GM19372 (cell line): ENCODE results near the gene BABAM2.

ENCODE experiments used
- ATAC-seq: cut with Tn5 transposase; IDR thresholded peaks from one replicate; pipeline ENCODE4 v1.9.1; 2021; ENCODE audit warnings: mild to moderate bottlenecking, low read depth, moderate library complexity; ENCODE audit not compliant: unreplicated experiment

The BABAM2 gene

GRCh38 chr2:27906074-27906473 lies 15.5 kb downstream of the BABAM2 start:
- no peak for ATAC-seq

DNA sequence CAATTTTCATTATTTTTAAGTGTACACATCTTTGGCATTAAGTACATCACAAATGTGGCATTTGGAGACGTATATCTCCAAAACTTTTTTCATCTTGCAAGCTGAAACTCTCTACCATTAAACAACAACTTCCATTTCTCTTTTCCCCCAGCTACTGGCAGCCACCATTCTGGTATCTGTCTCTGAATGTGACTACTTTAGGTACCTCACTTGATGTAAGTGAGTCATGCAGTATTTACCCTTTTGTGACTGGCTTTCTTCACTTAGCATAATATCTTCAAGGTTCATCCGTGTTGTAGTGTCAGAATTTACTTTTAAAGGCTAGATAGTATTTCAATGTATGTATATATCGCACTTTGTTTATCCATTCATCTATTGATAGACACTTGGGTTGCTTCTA lies 17.0 kb downstream of the BABAM2 start:
- ATAC-seq, result no peak

DNA sequence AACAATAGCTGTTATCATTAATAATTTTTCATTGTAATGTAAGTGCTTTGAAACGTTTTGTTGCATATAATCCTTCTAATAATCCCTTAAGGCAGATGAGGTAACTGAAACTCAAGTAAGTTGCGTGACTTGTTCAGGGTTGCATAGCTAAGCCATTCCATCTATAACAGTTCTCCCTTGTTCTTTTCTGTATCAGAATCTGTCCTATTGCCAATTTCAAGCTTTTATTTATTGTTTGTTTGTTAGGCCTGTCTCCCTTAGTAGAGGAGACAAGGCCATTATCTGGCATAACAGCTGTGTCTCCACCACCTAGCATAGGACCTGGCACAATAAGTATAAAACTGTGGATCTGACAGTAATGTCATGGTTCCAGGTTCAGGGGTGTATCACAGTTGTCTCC lies 19.4 kb downstream of the BABAM2 start:
- ATAC-seq, result no peak

GRCh38 chr2:27911458-27912210 lies 21.1 kb downstream of the BABAM2 start:
- no peak for ATAC-seq

- ATAC-seq, result no peak
Observed at GRCh38 chr2:27912512-27912911, 22.0 kb downstream of the BABAM2 start.

DNA sequence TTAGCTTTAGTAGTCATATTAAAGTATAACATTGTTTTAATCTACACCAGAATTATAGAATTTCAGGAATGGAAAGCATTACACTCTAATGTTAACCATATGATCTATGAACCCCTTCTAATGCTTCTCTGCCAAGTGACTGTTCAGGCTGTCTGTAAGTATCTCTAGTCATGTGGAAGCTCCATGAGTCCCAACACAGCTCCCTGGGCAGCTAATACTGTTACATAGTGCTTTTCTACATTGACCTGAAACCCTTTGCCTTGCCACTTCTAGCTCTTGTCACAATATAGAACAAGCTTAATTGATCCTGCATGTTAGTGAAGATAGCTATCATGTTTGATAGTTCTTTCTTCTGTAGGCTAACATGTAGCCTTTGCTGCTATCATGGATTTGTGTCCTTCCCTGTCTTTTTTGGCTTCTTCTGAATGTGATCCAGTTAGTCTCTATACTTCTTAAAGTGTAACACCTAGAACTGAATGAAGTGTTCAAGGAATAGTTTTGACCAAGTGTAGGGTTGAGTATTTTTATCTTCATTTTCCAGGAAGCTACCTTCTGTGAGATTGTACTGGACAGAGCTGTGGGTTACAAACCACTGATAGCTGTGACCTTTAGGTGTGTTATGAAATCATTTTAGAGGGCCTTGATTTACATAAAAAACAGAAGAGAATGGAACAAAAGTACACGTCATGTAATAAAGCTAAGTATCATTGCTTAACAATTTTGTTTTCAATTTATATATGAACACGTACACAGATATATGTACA lies 23.7 kb downstream of the BABAM2 start:
- ATAC-seq, result no peak

DNA sequence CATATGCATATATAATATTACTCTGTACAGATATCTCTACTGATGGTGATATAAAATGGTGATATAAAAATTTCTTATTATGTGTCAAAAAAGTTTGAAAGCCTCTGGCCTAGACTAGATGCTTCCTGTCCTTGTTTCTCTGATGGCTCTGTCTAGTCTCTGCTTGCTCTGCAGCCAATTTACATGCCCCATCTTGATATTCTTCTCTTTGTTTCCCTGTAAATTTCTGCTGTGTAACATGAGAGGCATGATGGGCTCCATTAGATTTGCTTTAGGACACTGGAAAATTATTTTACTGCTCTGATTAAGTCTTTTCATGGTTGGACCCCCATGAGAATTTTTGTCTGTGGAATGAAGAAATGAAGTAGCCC lies 24.3 kb downstream of the BABAM2 start:
- no peak for ATAC-seq

DNA sequence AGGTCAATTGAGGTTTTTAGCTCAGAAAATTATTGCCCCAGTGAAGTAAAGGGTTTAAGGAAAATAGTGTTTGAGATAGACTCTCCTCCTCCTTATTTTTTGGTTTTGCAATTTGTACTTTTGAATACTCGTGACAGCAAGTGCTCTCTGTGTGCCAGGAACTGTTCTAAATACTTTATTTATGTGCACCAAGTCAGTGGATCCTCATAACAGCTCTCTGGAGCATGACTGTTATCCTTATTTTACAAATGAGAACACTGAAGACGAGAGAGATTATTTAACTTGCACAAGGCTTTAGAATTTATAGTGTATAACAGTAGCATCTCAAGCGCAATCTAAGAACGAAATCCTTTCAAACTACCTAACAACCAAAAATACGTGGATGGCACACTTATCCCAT lies 24.7 kb downstream of the BABAM2 start:
- no peak for ATAC-seq

DNA sequence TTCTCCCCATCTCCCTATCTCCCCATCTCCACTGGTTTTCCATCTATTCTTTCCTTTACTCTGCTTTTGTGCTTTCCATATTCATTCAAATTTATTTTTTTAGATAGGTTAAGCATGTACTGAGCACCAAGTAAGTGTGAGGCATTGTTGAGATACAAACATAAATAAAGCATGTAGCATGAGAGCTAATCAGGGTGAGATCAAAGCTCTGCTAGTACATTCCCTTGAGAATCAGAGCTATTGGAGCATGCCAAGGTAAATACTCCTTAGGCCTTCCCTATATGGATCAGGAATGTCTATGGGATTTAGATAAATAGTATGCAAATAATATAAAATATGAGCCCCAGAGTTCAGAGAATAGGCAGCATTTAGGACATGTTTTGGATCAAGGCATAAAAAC lies 25.3 kb downstream of the BABAM2 start:
- ATAC-seq, result no peak

GRCh38 chr2:27916293-27916995 lies 25.9 kb downstream of the BABAM2 start:
- no peak for ATAC-seq

DNA sequence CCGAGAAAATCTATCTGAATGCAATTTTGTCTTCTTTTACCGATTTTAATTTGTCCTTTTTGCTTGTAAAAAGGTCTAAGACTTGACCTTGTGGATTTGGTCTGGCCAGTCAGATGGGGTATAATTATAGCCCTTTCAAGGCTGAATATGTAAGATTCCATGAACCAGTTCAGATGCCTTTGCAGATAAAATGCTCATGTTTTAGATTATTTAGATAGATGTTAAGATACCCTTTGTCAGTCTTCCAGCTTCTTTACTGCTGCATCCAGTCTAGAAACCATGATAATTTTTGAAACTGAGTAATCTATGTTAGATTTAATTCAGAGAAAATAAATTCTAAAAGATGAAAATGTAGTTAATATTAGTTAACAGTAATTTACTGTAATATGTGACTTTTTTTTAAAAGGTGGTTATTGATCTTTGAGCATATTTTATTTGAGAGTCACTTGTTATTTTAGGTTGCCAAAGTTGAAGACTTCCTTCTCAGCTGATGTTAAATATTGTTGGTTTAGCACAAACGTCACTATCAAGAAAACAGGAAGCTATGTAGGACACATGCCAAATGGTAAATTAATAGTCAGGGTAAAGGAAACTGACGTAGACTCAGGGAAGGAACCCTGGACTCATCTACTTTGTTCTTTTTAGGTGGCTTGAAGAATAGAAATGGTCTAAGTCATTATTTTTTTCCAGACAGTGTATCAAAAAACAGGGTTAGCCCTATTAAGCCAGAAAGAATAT lies 29.8 kb downstream of the BABAM2 start:
- no peak for ATAC-seq

- ATAC-seq, result no peak
Observed at GRCh38 chr2:27921424-27921823, 30.9 kb downstream of the BABAM2 start.

GRCh38 chr2:27921880-27922547 lies 31.5 kb downstream of the BABAM2 start:
- no peak for ATAC-seq

DNA sequence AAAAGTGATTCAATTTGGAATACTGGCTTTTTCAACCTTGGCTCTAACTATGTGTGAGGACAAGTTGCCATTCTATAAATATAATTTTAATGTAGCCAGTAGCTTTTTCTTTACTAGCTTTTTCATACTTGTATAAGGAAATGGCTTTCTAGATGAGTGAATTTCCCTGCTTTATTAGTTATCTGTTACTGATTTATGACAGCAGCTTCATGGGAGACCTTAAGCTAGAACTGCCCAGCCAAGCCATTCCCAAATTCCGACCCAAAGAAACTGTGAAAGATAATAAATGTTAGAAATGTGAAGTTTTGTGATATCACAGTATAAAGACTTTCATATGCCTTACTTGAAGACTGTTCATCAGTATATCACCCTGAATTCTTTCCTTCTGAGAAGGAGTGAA lies 32.3 kb downstream of the BABAM2 start:
- no peak for ATAC-seq

- ATAC-seq, result no peak
Observed at GRCh38 chr2:27925766-27926472, 35.4 kb downstream of the BABAM2 start.

DNA sequence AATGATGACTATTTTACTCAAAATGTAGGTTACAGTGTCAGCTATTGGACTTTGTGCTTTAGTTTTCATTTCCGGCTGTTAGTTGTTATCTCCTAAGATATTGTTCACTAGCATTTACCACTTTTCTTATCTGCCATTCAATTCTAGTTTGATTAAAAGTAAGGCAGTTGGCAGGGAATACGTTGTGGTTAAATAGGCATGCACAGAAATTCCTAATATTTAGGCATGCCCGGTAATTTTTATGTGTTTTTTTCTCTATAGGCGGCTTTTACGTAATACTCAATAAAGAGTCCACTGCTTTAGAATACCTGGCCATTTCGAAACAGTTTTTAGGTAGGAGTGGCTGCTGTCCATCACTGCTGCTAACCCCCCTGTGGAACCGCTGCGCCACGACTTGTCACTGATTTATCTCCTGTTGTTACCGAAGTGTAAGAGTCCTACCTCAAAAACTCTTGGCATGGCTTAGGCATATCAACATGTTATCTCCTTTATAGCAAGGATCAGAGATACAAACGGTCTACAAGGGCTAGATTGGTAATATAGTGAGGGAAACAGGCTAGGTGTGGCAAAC lies 39.5 kb downstream of the BABAM2 start:
- no peak for ATAC-seq

- no peak for ATAC-seq
Observed at GRCh38 chr2:27931361-27931950, 40.9 kb downstream of the BABAM2 start.

- ATAC-seq, result no peak
Observed at GRCh38 chr2:27932396-27932795, 41.9 kb downstream of the BABAM2 start.

DNA sequence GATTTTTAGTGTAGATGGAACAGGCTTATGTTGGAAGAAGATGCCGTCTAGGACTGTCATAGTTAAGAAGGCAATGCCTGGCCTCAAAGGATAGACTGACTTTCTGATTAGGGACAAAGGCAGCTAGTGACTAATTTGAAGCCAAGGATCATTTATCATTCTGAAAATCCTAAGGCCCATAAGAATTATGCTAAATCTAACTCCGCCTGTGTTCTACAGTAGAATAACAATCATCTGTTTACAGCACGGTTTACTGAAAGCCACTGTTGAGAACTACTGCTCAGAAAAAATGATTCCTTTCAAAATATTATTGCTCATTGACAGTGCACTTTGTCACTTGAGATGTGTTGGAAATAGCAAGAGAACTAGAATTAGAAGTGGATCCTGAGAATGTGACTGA lies 44.5 kb downstream of the BABAM2 start:
- ATAC-seq, result no peak
